Activated CD4-positive, alpha-beta T cell treated with anti-CD3 and anti-CD28 coated beads for 24 hours (primary cell): ENCODE data around the gene CAMKK2.
A peak's percentile ranks its signal among the peaks of the same experiment; 100 is the strongest.
"Not testable (repeated sequence)": the region's sequence is repeated elsewhere in the genome, so short reads cannot be mapped to it uniquely, and the experiment has no call there.

ENCODE experiments used
- DNase-seq, 2 donors: peaks; one replicate each; pipeline ENCODE4 v3.0.0-alpha.2; 2020; ENCODE audit warnings: low read depth in 2 of 2

CAMKK2 gene

DNA sequence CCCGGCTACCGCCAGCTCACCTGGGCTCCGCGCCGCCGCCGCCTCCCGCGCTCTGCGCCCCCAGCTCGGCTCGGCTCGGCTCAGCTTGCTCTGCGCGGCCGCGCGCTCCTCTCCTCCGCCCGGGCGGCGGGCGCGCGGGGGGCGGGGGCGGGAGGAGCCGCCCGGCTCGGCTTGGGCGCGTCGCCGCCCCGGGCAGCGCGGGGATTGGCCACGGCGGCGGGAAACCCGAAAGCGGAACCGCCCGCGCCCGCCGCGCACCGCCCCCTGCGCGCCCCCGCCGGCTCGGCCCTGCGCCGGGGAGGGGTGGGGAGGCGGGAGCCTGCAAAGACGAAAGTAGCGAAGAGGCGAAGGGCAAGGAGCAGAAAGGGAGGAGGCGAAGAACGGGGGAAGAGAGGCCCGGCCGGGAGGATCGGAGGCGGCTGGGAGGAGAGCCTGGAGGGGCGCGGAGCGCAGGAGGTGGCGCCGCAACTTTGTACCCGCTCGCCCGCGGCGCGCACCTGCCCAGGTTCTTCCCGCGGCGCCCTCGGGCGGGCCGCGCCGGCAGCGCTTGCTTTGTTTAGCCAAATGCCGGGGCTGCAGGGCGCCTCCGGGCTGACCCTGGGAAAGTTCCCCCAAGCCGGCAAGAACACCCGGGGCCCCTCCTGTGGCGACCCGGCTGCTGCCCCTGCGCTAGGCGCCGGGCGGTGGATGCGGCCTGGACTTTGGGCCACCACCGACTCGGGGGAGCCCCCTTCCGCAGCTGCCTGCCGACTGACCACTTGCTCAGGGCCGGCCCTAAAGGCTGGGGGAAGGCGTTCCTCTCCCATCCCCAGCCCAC is at the start of gene CAMKK2:
Gene CAMKK2 (minus strand): TSS at position 92 of the 817 bp plus-strand sequence. CDS start 22,183 bp downstream, outside the sequence.
- DNase-seq, result peak; percentile 76 to 79

DNA sequence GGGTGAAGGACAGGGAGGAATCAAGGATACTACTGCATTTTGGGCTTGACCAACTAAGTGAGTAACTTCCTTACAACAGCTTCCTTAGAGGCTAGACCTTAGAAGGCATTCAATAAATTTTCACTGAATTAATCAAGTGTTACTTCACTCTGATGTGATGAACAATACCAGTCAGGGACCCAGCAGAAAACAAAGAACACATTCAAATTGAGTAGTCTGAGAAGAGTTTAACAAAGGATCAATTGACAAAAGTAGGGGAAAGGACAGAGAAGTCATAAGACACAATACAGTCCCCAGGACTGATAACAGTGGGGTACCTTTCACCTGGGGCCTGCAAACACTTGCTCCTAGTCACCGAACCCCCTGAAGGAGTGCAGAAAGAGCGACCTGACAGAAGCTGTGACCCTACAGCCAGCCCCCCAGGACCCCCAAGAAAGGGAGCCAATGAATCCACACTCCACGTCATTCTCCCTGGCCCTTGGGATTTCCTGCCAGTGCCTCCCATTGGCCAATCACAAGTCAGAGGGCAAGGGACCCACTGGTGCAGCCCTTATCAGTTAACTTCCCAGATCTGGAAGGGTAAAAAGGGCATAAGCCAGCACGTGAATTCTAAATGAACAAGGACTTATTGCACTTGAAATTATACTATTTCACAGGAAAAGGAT is 48.8 kb upstream of the CAMKK2 start:
- no peak for DNase-seq

DNA sequence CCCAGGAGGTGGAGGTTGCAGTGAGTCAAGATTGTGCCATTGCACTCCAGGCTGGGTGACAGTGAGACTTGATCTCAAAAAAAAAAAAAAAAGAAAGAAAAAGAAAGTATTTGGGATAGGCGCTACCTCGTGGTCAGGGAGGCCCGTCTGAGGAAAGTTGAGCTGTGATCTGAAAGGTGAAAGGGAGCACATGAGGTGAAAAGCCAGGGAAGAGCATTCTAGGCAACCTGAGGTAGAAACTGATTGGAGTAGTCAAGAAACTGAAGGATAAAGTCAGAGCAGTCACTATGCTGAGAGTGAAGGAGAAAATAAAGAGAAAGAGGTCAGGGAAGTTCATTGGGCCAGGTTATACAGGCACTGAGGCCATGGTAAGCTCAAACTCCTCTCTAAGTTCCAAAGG is 48.0 kb upstream of the CAMKK2 start:
- DNase-seq, result no peak

DNA sequence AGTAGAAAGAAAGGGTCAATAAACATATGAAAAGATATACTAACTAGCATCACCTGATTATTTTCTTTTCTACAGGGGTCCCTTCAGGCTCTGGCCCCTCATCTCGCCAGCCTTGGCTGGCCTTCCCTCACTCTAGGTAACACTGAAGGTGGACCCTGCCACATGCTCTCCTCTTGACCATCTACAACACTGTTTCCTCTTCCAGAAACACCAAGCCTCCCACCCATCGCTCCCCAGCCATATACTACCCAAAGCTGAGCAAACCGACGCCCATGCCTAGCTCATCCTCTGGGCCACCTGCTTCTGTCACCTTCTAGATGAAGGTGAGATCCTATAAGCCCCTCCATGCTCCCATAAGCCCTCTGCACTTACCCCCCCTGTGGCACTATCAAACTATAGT is 40.9 kb upstream of the CAMKK2 start:
- no peak for DNase-seq

DNA sequence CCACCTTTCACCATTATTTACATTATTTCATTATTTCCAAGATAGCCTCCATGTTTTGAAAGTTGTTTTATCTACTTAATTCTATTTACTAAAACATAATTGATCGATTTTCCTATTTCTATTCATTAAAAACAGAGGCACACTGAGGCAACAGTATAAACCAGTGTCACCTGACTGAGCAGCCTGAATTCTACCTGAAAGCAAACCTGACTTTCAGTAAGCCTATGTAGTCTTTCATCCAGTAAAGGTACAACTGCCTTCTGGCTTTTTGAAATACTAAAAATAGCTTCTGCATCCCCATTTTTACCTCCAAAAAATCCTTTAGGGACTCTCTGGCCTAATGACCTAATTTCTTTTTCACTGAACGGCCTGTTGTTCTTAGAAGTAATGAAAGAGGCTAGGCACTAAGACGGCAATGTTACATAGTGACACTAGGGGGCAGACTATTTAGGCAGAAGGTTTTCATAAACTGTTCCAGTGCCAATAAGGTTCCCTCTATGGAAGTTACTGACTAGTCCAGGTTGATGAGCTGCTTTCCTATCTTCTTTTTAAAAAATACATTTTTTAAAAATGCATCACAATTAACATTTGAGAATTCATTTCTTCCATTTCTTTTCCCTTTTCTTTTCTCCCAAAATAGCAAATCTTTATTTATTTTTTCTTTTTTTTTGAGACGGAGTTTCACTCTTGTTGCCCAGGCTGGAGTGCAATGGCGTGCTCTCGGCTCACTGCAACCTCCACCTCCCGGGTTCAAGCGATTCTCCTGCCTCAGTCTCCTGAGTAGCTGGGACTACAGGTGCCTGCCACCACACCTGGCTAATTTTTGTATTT is 38.2 kb upstream of the CAMKK2 start:
- no peak for DNase-seq

DNA sequence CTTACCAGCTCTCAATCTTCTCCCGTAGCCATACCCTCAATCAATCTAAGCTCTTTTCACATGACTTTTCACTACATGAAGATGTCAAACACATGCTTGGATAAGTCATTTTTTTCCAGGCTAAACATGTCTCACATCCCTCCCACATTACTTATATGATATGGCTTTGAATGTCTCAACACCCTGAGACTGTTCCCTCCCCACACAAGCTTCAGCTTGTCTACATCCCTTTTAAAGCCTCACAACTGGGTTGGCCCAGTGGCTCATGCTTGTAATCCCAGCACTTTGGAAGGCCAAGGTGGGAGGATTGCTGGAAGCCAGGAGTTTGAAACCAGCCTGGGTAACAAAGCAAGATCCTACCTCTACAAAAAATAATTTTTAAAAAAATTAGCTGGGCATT is 37.2 kb upstream of the CAMKK2 start:
- DNase-seq, result no peak

DNA sequence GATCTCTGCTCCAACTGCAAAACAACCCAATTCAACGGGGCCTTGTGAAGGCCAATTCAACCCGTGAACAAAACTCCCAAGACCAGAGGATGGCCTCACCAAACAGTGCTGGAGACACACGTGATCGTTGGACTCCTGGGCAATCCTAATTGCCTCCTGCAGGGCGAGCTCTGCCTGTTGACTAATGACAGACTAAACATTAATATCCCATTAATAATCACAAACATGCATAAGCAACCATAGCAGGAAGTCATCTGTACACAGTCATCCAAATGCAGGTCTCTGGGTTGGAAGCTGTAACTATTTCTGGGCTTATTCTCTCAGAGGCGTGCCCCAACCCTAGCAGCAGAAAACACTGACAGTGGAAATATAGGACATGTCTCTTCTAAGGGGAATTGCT is 34.7 kb upstream of the CAMKK2 start:
- DNase-seq, result no peak

DNA sequence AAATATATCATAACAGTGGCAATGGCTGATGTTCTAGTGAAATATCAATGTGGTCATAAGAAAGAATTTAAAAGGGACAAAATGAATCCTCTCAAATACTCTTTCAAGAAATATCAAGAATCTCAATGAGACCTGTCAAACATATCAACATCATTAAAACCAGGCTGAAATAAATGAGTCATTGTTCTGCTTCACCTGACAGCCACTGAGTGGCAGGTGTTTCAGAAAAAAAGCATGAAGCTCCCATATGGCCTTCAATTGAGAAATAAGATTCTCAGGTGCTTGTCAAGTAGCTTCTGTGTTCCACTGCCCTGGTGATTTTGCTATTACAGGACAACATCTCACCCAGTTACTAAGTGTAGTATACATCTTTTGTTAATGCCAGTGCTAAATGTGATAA is 34.2 kb upstream of the CAMKK2 start:
- DNase-seq, result no peak

DNA sequence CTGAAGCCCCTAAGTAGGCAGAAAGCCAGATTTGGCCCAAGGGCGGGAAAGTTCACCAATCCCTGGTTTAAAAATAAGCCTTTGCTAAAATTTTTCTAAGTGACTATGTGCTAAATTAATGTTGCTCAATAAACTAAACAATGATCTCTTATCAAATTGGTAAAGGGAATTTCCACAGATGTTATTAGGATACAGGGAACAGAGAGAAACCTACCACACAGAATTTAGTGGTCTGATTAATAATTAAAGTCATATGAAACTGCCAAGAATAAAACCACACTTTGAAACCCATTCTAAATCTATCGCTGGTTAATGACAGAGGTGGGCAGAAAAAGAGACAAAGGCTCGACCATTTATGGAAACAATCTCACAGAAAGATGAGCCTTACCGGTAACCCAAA is 33.7 kb upstream of the CAMKK2 start:
- no peak for DNase-seq

DNA sequence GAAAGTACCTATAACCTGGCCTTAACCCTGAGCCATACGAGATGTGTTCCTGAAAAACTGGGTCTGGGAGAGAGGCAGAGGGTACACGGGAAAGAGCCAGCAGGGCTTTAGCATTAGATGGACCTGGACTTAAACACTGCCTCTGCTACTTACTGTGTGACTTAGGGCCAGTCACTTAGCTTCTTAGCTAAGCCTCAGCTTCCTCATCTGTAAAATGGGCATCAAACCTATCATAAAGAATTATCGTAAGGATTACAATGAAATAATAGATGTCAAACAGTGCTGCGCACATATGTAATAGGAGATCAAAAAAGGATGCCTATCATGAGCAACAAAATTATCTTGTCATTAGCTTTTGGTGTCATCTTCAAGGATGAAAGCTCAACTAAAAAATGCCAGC is 32.1 kb upstream of the CAMKK2 start:
- no peak for DNase-seq

DNA sequence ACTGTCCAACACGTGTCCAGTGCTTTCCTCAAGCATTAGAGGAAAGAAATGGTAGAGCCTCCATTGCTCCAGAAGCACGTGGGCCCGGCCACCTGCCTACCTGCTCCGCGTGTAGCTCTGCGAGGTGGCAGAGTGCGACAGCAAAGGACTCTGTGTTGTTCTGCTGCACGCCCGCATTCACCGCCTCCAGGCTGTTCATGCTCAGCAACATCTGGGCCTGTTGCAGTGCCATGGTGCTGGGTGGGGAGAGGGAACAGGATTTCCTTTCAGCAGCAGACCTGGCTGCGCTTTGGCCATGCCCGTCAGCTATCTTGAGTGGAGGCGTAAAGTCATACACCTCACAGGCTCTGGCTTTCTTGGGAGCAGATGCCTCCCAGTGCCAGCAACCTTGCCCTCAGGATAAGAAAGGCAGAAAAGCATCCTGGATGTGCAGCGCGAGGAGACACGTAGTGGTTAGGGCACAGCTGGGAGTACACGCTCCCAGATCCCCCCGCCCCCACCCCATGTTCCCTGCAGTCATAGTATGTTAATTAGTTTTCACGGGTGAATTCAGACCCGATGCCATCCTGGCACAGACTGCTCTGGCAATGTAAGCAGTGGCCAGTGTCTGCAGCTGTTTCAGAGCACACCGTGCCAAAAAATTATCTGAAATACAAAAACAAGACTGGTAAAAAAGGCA is 30.6 kb upstream of the CAMKK2 start:
- no peak for DNase-seq

DNA sequence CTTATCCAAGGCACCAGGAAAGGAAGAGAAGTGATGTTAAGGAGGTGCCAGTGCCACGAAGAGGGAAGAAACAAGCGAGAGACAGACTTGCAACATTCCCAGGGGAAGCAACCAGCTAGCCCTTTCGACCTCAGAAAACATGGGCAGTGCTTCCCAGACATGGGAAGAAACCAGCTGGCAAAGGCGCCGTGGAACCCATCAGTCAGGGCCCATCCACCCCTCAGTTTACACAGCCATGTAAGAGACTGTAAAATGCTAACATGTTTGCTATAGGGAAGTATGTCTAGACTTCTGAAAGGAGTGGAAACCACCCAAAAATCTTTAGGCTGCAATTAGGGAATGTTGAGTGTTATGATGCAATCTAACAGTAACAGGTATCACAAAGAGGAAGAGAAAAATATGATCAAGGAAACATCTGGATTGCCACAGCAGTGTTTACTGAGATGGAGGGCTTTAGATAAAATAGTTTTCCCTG is 29.4 kb upstream of the CAMKK2 start:
- no peak for DNase-seq

DNA sequence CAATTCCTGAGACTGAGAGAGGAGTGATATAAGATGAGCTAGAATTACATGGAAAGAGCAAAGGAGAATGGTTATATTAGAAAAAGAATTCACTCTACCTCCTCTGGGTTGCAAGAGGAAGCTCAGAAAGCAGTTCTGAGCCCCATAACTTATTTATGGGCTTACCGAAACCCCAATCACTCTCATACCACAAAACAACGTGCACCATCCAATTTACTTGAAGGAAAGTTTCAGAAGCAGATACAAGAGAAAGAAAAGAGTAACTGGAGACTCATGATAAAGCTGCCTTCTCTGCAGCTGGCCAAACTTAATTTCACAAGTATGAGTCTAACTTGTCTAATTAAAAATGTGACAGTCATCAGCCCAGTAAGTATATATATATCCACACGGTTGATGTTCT is 27.4 kb upstream of the CAMKK2 start:
- no peak for DNase-seq

DNA sequence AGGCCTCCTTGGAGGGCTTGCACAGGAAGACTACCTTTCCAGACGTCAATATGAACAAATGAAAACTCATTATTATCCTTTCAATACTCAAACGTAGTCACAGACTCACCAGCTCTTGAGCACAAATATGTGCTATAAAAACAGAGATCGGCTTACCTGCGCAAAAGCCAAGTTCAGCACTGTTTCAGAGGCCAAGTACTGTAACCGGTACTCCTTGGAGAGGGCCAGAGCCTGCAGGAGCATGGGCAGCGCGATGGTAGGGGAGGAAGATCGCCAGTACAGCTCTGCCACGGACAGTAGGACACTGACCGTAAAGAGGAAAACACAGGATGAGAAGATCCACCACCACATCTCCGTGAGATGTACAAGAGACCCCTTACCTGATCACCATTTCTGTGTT is 21.6 kb upstream of the CAMKK2 start:
- no peak for DNase-seq

DNA sequence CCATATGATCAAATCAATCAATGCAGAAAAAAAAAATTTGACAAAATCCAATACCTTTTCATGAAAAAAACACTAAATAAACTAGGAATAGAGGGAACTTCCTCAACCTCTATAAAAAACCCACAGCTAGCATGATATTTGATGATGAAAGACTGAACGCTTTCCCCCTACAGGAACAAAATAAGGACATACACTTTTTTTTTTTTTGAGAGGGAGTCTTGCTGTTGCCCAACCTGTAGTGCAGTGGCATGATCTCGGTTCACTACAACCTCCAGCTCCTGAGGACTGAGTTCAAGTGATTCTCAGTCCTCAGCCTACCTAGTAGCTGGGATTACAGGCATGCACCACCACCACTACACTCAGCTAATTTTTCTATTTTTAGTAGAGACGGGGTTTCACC is 17.9 kb upstream of the CAMKK2 start:
- DNase-seq, result no peak

DNA sequence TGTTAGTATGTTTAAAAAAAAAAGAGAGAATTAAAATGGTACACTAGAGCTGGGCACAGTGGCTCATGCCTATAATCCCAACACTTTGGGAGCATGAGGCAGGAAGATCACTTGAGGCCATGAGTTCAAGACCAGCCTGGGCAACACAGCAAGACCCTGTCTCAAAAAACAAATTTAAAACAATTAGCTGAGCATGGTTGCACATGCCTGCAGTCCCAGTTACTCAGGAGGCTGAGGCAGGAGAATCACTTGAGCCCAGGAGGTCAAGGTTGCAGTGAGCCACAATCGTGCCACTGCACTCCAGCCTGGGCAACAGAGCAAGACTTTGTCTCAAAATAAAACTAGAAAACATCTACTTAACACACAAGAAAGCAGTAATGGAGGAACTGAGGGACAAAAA is 13.7 kb upstream of the CAMKK2 start:
- DNase-seq, result not testable (repeated sequence)

DNA sequence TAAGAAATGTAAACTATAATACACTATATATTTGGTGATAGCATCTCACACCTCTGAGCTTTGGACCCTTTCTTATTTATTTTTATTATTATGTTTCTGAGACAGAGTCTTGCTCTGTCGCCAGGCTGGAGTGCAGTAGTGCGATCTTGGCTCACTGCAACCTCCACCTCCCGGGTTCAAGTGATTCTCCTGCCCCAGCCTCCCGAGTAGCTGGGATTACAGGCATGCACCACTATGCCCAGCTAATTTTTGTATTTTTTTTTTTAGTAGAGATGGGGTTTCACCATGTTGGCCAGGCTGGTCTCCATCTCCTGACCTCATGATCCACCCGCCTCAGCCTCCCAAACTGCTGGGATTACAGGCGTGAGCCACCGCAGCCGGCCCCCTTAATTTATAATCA is 10.9 kb upstream of the CAMKK2 start:
- not testable (repeated sequence) for DNase-seq

DNA sequence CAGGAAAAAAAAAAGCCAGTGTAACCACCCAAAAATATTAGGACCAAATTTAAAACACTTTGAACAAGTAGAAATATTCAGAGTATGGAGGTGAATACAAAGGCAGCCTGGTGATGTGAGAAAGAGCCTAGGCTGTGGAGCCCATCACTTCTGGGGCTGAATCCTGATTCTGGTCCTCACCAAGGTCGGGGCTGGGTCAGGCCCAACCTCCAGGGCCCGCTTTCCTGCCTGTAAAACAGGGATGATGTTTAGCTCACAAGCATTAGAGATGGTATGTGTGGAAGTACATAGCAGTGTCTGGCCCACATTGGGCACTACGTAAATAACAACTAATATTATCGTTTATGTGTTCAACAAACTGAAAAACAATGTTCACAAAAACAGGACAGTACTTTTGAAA is 7.8 kb upstream of the CAMKK2 start:
- no peak for DNase-seq

DNA sequence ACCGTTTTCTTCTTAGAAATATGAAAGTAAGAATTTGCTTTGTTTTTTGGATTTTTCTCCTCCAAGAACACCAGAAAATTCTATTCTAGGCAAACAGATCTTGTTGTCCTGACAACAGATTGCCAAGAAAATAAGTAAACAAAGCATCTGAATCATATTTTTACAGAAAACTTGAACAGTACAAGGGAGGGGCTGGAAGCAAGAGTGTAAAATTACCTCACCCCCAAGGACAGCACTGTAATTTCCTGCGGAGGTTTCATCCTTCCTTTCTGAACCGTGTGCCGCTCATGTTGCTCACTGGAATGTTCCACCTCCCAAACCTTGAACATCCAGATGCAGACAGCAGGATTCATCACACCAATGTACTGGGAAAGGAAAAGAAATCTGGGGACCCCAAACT is 5.4 kb upstream of the CAMKK2 start:
- DNase-seq, result no peak

DNA sequence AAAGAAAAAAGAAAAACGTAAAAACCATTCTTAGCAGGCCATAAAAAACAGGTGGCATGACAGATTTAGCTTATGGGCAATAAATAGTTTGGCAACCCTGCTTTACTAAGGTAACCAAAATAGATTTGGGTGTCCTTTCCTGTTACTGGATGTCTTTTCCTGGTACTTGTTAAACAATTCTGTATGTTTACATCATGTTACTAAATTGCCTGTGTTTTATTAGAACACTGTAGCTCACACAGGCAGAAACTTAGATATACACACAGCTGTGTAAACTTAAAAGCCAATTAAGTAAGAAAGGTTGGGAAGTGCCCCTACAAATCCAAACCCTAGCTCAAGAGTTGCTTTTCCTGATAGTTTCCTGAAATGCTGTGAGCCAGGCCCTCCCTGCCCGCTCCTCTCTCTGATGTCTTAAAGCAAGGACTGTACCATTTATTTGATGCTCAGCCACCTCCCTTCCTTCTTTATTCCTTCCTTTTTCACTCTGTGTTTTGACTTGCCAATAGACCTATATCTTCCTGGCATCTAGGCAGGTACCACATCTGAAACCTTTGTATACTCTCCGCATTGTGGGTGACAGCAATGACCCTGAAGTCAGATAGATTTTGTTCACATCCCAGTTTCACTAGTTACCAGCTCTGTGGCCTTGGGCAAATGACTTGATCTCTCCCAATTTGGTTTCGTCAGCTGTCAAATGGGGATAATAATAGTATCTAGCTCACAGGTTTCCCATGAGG is 3.7 kb upstream of the CAMKK2 start:
- DNase-seq, result no peak

DNA sequence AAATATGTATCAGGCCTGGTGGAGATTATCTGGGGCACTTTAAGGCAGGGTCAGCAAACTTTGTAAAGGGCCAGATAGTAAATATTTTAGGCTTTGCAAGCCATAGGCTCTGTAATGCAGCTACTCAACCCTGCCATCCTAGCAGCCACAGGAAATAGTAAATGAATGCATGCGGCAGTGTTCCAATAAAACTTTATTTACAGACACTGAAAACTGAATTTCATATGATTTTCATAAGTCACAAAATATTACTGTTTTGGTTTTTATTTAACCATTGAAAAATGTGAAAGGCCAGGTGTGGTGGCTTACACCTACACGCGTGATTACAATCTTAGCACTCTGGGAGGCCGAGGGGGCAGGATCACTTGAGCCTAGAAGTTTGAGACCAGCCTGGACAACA is 3.2 kb upstream of the CAMKK2 start:
- no peak for DNase-seq
